BE2C (cell line): Measurements from ENCODE around the gene SLC24A3.

Source experiments
- DNase-seq: peaks from one replicate; pipeline ENCODE4 v3.0.0-alpha.2; 2020
- H3K27me3 ChIP-seq: fragments of 250-450 bp; sonication (Bioruptor Pico); 2 replicates; pipeline ENCODE4 v1.5.1; 2020; ENCODE audit warnings: mild to moderate bottlenecking
- H3K36me3 ChIP-seq: fragments of 250-450 bp; sonication (Bioruptor Pico); 2 replicates; pipeline ENCODE4 v1.5.1; 2020; ENCODE audit warnings: mild to moderate bottlenecking
- H3K4me1 ChIP-seq: fragments of 250-450 bp; sonication (Bioruptor Pico); 2 replicates; pipeline ENCODE4 v1.5.1; 2020
- H3K4me3 ChIP-seq: 2 replicates; pipeline ENCODE4 v1.5.1; 2011; ENCODE audit warnings: low read depth, low read length
- H3K9me3 ChIP-seq: fragments of 250-450 bp; sonication (Bioruptor Pico); 2 replicates; pipeline ENCODE4 v1.5.1; 2020
- CTCF ChIP-seq: IDR thresholded peaks from 2 replicates; pipeline ENCODE4 v1.5.1; 2012; ENCODE audit warnings: mild to moderate bottlenecking, low read depth, low read length

SLC24A3 gene

GRCh38 chr20:19414600-19414999 lies 202.2 kb downstream of the SLC24A3 start:
- no peak for TF ChIP-seq CTCF

GRCh38 chr20:19415786-19416185 lies 203.3 kb downstream of the SLC24A3 start:
- DNase-seq = no peak
- TF ChIP-seq CTCF = no peak
- Histone ChIP-seq H3K27me3 (no peaks in the 10 kb centered on the region), H3K9me3 (no peaks in the 10 kb centered on the region), H3K36me3 (no peaks in the 10 kb centered on the region), H3K4me3 (no peak overlapping the region), H3K4me1 (no peaks in the 10 kb centered on the region)

More at GRCh38 chr20:19414600-19414999, 202.2 kb downstream of the SLC24A3 start:
- no peak for DNase-seq
- no peak overlapping the region for H3K4me3 ChIP-seq
- H3K27me3 ChIP-seq = no peaks in the 10 kb centered on the region
- H3K9me3 ChIP-seq = no peaks in the 10 kb centered on the region
- H3K4me1 ChIP-seq = no peaks in the 10 kb centered on the region
- H3K36me3 ChIP-seq = no peaks in the 10 kb centered on the region

GRCh38 chr20:19416627-19417026 lies 204.2 kb downstream of the SLC24A3 start:
- Histone ChIP-seq H3K36me3 (no peaks in the 10 kb centered on the region), H3K9me3 (no peaks in the 10 kb centered on the region), H3K4me3 (no peak overlapping the region), H3K27me3 (no peaks in the 10 kb centered on the region), H3K4me1 (no peaks in the 10 kb centered on the region)
- DNase-seq = no peak
- no peak for TF ChIP-seq CTCF

- no peak for TF ChIP-seq CTCF
- H3K9me3 ChIP-seq = no peaks in the 10 kb centered on the region
- H3K4me1 ChIP-seq = no peaks in the 10 kb centered on the region
- H3K27me3 ChIP-seq = no peaks in the 10 kb centered on the region
- no peak overlapping the region for H3K4me3 ChIP-seq
- no peaks in the 10 kb centered on the region for H3K36me3 ChIP-seq
- no peak for DNase-seq
These were observed 207.0 kb downstream of the SLC24A3 start for GRCh38 chr20:19419396-19419795.

GRCh38 chr20:19423097-19423899 lies 210.9 kb downstream of the SLC24A3 start:
- no peak for TF ChIP-seq CTCF
- no peak for DNase-seq
- Histone ChIP-seq H3K4me3 (no peak overlapping the region), H3K36me3 (no peaks in the 10 kb centered on the region), H3K9me3 (no peaks in the 10 kb centered on the region), H3K4me1 (no peaks in the 10 kb centered on the region), H3K27me3 (no peaks in the 10 kb centered on the region)

- H3K27me3 ChIP-seq = no peaks in the 10 kb centered on the region
- no peaks in the 10 kb centered on the region for H3K4me1 ChIP-seq
- DNase-seq = no peak
- H3K9me3 ChIP-seq = no peaks in the 10 kb centered on the region
- no peaks in the 10 kb centered on the region for H3K36me3 ChIP-seq
- TF ChIP-seq CTCF = no peak
- H3K4me3 ChIP-seq = no peak overlapping the region
These were observed 211.6 kb downstream of the SLC24A3 start for GRCh38 chr20:19423900-19424620.
